DMS153 (cell line): ENCODE results near the gene CDH4.

ENCODE experiments used
- DNase-seq: peaks from one replicate; lab custom pipeline; 2025; lab: John Stamatoyannopoulos, UW

The CDH4 gene

DNA sequence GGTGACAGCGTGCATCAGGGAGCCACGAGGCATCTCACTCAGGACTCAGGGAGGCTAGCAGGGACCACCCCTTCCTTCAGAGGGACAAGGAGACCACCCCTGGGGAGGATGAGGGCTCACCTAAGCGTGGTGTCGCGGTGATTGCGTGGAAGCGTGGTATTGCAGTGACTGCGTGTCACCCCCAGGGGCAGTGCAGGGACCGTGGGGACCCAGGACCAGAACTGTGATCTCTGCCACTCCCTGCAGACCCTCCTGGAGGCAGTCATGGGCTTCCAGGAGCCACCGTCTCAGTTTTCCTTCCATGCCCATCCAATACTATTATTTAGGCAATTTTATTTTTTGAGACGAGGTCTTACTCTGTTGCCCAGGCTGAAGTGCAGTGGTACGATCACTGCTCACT is 666.5 kb downstream of the CDH4 start:
- DNase-seq, result no peak

DNA sequence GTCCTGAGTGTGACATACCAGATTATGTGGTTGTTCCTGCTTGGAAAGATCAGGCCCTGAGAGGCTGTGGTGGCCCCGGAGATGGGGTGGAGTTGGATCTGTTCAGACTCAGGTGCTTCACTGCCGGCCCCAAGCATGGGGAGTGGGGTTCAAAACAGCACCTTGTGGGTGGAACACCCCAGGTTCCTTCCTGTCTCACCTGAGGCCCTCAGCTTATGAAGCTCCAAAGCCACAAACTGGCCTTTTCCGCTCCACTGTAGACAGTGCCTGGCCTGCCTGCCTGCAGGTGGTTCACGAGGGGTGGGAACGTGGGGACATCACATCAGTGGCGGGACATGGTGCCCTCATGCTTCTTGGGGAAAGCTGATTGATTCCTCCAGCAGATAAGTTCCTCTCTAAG is 667.2 kb downstream of the CDH4 start:
- DNase-seq, result no peak

DNA sequence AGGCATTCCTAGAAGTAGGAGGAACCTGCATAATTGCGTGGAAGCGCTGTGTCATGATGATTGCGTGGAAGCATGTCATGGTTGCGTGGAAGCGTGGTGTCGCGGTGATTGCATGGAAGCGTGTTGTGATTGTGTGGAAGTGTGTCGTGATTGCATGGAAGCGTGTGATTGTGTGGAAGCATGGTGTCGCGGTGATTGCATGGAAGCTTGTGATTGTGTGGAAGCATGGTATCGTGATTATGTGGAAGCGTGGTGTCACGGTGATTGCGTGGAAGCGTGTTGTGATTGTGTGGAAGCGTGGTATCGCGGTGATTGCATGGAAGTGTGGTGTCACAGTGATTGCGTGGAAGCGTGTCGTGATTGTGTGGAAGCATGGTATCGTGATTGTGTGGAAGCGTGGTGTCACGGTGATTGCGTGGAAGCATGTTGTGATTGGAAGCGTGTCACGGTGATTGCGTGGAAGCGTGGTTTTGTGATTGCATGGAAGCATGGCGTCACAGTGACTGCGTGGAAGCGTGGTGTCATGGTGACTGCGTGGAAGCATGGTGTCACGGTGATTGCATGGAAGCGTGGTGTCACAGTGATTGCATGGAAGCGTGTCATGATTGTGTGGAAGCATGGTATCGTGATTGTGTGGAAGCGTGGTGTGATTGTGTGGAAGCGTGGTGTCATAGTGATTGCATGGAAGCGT is 667.8 kb downstream of the CDH4 start:
- DNase-seq, result no peak

DNA sequence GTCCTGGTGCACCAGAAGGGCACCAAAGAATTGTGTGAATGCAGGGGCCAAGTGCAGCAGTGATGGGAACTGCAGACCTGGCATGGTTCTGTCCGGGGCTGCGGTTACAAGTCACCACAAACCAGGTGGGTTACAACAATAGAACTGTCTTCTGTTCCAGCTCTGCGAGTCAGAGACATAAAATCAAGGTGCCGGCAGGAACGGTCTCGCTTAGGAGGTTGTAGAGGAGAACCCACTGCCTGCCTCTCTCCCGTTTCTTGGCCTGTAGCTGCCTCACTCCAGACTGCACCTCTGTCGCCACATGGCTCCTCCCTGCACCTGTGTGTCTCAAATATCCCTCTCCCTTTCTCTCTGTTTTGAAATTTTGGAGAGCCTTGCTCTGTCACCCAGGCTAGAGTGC is 670.4 kb downstream of the CDH4 start:
- no peak for DNase-seq

DNA sequence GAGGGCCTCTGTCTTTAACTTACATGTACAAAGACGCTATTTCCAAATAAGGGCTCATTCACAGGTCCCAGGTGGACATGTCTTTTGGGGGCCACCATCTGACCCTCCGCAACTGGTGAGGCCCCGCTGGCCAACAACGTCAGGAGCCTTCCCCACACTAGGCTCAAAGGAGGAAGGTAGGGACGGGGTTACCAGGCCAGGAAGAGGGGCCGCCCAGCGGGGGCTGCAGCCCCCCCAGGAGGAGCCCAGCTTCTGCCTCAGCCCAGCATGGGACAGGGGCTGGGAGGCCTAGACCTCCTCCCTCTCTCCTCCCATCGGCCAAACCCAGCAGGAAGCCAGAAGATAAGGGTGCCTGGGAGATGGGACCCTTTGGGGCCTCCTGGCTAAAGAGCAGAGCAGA is 670.9 kb downstream of the CDH4 start:
- no peak for DNase-seq

DNA sequence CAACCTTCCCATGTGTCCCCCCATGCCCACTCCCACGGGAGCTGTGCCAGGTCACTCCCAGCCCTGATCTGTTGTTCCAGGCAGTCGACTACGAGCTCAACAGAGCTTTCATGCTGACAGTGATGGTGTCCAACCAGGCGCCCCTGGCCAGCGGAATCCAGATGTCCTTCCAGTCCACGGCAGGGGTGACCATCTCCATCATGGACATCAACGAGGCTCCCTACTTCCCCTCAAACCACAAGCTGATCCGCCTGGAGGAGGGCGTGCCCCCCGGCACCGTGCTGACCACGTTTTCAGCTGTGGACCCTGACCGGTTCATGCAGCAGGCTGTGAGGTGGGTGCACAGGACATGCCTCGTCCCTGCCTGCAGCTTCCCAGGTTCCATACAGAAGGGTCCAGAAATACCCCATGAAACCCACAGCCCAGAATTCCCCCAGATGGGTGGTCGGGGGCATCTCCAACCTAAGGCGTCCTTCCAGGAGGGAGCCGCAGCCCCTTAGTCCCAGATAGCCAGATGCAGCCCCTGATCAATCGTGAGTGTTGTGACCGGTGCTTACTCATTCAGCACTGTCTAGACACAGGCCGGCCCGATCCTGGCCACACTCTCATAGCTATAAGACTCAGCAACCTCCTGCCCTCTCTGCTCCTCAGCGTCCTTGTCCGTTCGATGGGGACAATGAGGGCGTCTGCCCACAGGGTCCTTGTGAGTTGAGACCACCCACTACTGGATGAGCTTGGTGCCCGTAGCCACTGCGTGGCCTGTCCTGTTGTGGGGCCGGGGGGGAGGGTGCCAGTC is 671.5 kb downstream of the CDH4 start:
- no peak for DNase-seq

DNA sequence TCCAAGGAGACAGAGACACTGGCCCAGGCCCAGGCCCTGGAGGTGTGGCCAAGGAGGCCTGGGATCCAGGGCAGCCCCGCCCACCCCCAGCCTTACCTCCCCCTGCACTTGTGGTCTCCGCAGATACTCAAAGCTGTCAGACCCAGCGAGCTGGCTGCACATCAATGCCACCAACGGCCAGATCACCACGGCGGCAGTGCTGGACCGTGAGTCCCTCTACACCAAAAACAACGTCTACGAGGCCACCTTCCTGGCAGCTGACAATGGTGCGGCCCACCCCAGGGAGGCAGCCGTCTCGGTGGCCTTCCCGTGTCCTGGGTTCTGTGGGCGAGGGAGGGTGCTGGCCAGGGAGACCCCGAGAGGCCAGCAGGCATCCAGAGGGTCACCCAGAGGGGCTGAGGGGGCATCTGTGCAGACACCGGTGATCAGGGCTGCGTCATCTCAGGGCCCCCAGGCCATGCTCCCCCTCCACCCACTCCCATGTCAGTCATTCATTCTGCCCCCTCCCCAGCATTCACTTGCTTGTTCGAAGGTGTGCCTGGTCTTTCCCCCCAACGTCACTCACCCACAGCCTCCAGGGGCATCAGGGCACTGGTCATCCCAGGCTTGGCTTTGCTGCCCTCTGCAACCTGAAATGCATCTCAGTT is 672.3 kb downstream of the CDH4 start:
- no peak for DNase-seq

DNA sequence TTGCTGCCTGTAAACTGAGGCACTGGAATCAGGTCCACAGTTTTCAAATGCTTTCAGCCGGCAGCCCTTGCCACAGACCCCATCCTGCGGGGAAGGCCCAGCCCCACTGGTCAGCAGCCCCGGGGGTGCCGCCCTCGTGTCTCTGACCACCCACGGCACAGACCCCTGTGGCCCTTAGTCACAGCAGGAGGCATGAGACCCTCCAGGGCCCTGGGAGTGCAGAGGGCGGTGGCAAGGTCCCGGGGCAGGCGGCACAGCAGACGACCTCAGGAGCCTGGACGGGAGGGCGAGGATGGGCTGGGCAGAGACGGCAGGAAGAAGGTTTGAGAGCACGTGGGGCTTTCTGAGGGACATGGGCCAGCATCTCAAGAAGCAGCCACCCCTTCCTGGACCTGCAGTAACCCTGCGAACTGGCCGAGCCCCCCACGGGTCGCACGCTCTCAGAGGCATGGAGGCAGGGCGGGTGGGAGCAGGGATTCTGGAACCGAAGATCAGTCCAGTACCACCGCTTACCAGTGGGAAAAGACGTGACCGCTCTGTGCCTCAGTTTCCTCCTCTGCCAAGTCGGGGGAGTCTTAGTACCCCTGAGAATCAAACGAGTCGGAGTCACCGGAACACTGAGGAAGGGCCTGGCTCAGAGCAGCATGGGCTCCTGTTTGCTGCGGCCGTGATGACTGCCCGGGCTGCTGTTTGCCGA is 672.9 kb downstream of the CDH4 start:
- no peak for DNase-seq

DNA sequence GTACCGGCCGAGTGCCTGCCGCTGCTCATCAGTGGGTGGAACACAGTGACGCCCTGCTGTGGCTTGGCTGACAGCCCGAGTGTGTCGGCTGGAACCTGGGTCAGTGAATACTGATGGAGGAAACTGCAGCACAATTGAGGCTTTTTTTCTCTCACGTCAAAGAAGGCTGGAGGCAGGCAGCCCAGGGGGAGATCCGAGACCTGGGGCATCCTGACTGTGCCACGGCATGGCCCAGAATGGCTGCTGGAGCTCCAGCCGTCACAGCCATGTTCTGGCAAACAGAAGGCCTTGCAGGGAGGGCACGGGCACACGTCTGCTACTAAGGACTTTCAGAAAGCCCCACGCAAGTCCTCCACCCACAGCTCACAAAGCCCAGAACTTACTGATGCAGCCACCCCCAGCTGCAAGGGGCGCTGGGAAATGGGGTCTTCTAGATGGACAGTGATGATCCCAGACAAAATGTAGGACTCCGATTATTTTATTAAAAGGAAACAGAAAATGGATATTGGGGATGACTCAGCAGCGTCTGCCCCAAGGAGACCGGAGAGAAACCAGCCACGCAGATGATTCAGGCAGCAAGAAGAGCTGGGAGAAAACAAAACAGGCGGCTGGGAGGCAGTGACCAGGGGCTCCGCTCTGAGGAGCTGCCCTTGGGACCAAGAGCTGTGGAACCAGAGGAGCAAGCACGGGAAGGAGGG is 673.6 kb downstream of the CDH4 start:
- peak; percentile 34 for DNase-seq

DNA sequence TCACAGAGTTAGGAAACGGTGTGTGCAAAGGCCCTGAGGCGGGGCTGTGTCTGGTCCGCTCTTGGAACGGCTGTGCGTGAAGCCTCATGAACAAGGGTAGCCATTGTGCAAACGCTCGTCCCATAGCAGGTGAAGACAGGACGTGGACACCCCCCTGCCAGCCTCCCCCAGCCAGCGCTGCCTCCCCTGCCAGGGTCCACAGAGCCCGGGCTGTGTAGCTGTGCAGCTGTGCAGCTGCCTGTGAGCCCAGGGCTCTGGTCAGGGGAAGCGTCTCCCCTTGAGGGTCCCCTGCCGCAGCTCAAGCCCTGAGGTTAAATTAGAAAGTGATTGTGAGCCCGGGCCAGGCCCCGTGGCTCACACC is 674.2 kb downstream of the CDH4 start:
- no peak for DNase-seq

DNA sequence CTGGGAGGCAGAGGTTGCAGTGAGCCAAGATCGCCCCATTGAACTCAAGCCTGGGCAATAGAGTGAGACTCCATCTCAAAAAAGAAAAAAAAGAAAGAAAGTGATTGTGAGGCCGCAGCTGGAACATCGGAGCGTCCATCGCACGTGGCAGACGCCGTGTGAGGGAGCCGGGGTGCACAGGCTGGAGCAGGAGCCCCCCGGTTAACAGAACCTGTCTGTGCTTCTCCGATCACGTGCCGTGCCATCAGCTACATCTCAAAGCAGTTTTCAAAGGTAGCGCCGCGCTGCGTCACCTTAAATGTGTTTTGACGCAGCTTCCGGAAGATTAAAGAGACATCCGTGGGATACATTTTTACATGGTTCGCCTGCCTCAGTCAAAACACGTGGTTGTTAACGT is 674.7 kb downstream of the CDH4 start:
- DNase-seq, result no peak

DNA sequence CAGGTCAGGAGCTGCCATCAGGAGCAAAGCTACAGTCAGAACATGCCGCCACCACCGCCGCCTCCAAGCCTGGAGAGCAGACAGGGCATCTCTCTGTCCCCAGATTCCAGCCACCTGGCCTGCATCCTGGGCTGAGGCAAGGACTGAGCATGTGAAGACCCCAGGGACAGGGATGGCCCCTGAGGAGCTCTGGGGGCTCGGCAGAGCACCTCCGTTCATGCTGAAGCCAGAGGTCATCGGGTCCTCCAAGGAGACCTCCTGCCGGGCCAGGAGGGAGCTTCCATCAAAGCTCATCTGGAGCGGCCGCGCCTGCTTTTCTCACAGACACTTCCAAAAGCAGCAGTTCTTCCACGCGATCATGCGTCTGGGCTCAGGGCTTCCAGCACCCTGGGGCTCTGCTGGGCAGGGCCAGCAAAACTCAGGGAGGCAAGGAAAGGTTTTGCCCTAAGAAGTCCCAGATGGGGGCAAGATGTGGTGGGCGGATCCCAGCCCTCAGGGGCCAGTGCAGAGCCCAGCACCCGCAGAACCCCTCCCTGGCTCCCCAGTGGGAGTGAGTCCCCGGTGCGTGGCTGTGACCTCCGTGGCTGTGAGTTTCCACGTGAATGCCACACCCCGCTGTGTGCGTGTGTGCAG is 675.2 kb downstream of the CDH4 start:
- DNase-seq, result no peak

DNA sequence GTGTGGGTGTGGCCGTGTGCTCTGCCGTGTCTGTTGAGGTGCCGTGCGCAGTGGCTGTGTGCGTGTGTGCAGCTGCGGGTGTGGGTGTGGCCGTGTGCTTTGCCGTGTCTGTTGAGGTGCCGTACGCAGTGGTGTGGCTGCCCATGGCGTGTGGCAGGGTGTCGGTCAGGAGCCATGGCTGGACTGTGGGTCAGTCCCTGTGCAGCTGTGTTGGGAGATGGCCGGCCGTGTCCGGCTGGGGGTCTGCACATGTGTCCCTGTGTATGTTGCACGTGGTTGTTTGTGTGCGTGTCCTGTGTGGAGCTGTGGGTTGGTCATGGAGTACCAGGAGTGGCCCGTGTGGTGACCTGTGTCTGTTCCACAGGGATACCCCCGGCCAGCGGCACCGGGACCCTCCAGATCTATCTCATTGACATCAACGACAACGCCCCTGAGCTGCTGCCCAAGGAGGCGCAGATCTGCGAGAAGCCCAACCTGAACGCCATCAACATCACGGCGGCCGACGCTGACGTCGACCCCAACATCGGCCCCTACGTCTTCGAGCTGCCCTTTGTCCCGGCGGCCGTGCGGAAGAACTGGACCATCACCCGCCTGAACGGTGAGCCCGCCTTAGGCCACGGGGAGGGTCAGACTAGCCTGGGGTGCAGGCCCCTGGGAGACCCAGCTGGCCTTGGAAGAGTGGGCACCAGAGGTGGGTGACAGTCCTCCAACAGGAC is 675.9 kb downstream of the CDH4 start:
- no peak for DNase-seq

DNA sequence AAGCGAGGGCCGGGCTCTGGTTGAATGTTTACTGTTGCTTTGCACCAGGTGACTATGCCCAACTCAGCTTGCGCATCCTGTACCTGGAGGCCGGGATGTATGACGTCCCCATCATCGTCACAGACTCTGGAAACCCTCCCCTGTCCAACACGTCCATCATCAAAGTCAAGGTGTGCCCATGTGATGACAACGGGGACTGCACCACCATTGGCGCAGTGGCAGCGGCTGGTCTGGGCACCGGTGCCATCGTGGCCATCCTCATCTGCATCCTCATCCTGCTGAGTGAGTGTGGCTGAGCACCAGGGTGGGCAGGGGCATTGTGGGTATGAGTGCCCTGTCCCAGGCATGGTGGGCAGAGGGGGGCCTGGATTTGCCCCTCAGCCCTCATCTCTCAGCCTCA is 677.5 kb downstream of the CDH4 start:
- DNase-seq, result no peak

DNA sequence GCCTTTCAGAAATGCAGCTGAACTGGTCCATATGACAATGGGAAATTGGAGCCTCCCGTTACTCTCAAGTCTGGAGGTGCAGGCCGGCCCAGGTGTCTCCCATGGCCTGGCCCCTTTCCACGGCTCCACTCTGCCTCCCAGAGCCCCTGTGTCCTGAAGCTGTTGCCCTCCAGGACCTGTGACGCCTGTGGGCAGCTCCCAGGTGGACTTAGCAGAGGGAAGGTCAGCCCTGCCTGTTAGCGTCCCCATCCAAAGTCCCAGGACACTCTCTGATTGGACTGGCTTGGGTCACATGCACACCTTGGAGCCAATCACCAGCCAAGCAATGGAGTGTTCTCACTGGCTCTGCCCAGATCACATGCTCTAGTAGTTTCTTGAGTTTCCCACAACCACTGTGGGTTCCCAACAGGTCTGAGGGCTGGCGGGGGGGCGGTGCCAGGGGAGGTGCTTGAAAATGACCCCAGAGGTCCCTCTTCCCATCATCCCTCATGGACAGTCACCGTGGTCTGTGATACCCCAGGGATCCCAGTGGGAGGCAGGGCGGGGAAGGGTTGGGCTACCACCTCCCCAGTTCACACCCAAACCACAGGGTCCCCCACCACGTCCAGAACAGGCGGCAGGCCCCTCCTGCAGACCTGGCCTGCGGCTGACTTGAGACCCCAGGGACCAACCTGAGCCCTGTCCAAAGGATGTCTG is 678.1 kb downstream of the CDH4 start:
- DNase-seq, result no peak

DNA sequence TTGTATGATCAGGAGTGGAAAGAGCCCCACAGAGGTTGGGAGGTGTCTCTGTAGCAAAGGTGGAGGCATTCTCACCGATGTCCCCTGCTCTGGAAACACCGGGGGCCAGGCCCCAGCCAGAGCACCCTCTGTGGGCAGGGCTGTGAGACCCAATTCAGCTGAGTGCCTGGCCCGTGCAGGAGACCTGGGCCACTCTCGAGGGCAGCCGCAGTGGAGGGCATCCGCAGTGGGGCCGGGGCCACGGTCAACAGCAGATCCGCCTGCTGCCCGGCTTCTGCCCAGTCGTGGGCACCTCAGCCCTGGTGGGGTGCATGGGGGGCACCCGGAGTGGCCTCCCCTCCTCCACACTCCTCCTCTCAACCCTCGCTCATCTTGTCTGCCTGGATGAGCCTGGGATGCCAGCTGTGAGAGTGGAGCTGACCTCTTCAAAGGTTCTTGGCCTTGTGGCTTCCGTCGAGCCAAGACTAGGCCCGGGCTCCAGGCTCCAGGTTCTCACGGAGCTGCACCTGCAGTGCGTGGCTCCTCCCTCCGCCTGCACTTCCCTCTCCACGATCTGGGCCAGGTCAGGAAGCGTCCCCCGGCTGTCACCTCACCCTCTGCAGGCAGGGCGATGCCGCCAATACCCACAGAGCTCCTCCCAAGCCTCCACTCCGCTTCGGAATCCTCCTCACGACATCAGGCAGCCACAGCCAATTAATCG is 678.9 kb downstream of the CDH4 start:
- DNase-seq, result no peak

DNA sequence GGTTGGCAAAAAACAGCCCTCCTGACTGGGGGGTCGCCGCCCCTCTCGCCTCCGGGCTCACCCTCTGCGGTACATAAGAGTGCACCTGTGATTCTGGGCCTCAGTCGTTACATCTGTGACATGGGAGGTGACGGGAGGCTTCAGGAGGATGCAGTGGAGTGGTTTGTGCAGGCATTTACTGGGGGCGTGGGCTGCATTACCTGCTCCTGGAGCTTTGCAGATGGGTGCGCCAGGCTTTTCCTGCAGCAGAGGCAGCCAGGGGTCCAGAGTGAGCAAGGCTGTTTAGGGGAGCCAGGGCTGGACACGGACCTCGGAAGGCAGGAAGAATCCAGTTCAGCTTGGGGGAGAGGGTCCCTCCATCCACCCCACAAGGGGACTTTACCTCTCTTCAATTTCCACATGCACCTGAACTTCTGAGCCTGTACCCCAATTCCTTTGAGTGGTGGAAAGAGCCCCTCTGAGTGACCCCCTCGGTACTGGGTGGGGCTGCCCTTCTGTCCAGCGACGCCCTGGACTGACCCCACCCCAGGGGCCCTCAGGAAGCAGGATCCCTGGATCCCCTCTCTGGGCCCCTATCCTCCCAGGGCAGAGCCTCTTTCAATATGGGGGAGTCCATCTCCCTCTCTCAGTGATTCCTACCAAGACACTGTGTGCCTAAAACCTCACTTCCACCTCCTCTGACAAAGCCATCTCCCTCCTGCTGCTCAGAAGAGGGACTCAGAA is 679.6 kb downstream of the CDH4 start:
- DNase-seq, result no peak

DNA sequence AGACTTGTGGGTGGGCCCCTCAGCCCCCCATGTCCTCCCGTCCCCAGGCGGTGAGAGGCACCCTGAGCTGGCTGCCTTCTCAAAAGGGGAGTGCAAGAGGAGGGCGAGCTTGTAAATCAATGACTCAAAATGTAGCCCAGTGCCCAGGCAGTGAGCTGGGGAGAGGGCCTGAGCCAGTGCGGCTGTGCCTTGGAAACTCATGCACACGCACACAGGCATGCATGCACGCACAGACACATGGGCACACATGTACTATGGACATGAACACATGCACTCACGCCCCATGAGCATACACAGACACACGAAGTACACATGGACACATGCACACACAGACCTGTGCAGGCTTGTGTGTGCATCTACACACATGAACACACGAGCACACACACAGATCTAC is 680.1 kb downstream of the CDH4 start:
- no peak for DNase-seq
